Colonic mucosa (tissue), 4 donors: ENCODE measurements around the gene RANBP17. TPM values are rescaled to one million over a fixed set of nuclear protein-coding genes. Genes with fewer than 3 reads are reported as not detected.
"Not testable (repeated sequence)": the region's sequence is repeated elsewhere in the genome, so short reads cannot be mapped to it uniquely, and the experiment has no call there.

Experiments used
- DNase-seq: peaks from one replicate; pipeline ENCODE4 v3.0.0-alpha.2; 2020
- H3K27ac ChIP-seq: fragments of 200-600 bp; one replicate; pipeline ENCODE4 v1.8.0; 2021
- H3K27me3 ChIP-seq: fragments of 200-600 bp; one replicate; pipeline ENCODE4 v1.8.0; 2021
- H3K36me3 ChIP-seq: fragments of 200-600 bp; one replicate; pipeline ENCODE4 v1.8.0; 2021
- H3K4me1 ChIP-seq: fragments of 200-600 bp; one replicate; pipeline ENCODE4 v1.8.0; 2021; ENCODE audit warnings: mild to moderate bottlenecking
- H3K4me3 ChIP-seq: fragments of 200-600 bp; one replicate; pipeline ENCODE4 v1.8.0; 2021
- H3K9ac ChIP-seq, 2 donors: one replicate each; pipeline ENCODE4 v1.7.0; 2013; ENCODE audit warnings: control low read depth in 2 of 2, low read depth in 2 of 2, low read length in 2 of 2
- H3K9me3 ChIP-seq: fragments of 200-600 bp; one replicate; pipeline ENCODE4 v1.8.0; 2021
- intact Hi-C: fragments of 100-400 bp; cut with DNase I; formaldehyde crosslinking; loops from one replicate; pipeline ENCODE4 v1.14.1; 2022
- total RNA-seq, 2 donors: library from RNA; stranded (reverse); fragmentation: NEBNext Ultra II Directional in 1 of 2; extraction: Animal tissue kit (Norgen Biotek cat#: 25700) in 1 of 2; gene quantifications; one replicate each; pipeline ENCODE4 v1.2.1, GENCODE V29; 2021
- TF ChIP-seq, protein P1 (sequence below): fragments of 200-600 bp; IDR thresholded peaks from one replicate; pipeline ENCODE4 v1.8.0; 2022; ENCODE audit warnings: antibody characterized with exemption, mild to moderate bottlenecking
- donor health status: healthy.
- donor health status: DM: no; HTN: no; CAD: no.
- donor health status: DM: no; HTN: no; CAD: no.

RANBP17 gene
- total RNA-seq, 2 donors from 2014 or later, result 7.9 to 9.4 TPM

DNA sequence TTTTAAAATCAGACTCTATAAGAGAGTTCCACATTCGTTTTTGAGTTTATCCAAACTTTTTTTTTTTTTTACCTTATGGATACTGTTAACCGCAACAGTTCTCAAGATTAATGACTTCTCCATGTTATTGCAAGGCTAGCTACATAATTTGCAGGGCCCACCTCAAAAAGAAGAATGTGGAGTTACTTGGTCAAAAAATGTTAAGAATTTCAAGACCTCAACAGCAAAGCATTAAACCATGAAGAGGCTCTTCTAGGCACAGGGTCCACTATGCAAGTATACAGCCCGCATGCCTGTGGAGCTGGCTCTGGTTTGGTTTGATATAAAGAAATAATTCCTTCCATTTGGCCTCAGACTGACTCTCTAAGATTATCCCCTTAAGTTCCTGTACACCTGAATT is 313.9 kb downstream of the RANBP17 start:
- no peak for DNase-seq
- Histone ChIP-seq H3K27ac (no peak overlapping the region), H3K4me1 (no peaks in the 10 kb centered on the region), H3K27me3 (no peaks in the 10 kb centered on the region), H3K4me3 (no peak overlapping the region), H3K36me3 (no peaks in the 10 kb centered on the region), H3K9ac (no peak overlapping the region), H3K9me3 (no peaks in the 10 kb centered on the region)
- intact Hi-C loops, result no loop called here
- TF ChIP-seq, protein P1, sequence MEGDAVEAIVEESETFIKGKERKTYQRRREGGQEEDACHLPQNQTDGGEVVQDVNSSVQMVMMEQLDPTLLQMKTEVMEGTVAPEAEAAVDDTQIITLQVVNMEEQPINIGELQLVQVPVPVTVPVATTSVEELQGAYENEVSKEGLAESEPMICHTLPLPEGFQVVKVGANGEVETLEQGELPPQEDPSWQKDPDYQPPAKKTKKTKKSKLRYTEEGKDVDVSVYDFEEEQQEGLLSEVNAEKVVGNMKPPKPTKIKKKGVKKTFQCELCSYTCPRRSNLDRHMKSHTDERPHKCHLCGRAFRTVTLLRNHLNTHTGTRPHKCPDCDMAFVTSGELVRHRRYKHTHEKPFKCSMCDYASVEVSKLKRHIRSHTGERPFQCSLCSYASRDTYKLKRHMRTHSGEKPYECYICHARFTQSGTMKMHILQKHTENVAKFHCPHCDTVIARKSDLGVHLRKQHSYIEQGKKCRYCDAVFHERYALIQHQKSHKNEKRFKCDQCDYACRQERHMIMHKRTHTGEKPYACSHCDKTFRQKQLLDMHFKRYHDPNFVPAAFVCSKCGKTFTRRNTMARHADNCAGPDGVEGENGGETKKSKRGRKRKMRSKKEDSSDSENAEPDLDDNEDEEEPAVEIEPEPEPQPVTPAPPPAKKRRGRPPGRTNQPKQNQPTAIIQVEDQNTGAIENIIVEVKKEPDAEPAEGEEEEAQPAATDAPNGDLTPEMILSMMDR, result no peak

DNA sequence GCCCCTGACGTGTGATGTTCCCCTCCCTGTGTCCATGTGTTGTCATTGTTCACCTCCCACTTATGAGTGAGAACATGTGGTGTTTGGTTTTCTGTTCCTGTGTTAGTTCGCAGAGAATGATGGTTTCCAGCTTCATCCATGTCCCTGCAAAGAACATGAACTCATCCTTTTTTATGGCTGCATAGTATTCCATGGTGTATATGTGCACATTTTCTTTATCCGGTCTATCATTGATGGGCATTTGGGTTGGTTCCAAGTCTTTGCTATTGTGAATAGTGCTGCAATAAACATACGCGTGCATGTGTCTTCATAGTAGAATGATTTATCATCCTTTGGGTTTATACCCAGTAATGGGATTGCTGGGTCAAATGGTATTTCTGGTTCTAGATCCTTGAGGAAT is 316.4 kb downstream of the RANBP17 start:
- intact Hi-C loops, H3K9me3 ChIP-seq, H3K27me3 ChIP-seq, H3K36me3 ChIP-seq, H3K9ac ChIP-seq, H3K4me1 ChIP-seq, H3K4me3 ChIP-seq, DNase-seq, H3K27ac ChIP-seq: not testable (repeated sequence)

DNA sequence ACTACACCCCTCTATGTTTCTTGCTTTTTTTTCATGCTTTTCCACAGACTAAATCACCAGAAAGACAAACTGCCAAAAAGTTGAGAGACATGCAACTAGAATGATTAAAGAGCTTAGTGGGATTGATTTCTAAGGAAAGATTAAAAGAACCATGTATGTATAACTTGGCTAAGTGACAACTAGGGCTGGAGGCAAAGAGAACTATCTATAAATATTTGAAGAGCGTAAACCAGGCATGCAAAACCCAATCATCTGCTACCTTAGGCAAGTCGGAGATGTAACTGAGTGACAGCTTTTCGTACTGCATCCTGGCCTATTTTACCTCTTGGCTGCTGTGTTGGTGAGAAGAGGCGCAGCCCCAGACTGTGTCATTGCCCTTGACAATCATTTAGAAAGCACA is 326.2 kb downstream of the RANBP17 start:
- Histone ChIP-seq H3K9me3 (no peaks in the 10 kb centered on the region), H3K27ac (no peak overlapping the region), H3K36me3 (no peaks in the 10 kb centered on the region), H3K4me1 (no peaks in the 10 kb centered on the region), H3K27me3 (no peaks in the 10 kb centered on the region), H3K4me3 (no peak overlapping the region), H3K9ac (no peak overlapping the region)
- DNase-seq, result no peak
- TF ChIP-seq, protein P1, result no peak
- intact Hi-C loops, result no loop called here

DNA sequence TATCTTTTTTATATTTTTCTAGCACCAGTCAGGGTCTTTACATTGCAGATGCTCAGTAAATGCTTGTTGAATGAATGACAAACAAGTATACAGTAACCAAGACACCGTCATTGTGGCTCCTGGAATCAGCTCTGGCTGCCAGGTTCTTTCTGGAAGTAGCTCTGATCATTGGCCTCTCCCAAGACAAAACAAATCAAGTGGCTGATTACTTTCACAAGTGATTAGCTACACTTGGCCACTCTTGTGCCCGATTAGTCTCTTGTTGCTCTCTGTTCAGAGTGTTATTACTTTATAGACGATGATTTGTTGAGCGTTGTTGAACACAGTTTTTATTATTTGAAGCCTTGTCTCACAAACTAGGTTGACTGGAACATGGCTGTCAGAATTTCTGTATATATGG is 327.6 kb downstream of the RANBP17 start:
- intact Hi-C loops, result no loop called here
- TF ChIP-seq, protein P1, result no peak
- Histone ChIP-seq H3K9ac (no peak overlapping the region), H3K27ac (no peak overlapping the region), H3K27me3 (no peaks in the 10 kb centered on the region), H3K36me3 (no peaks in the 10 kb centered on the region), H3K9me3 (no peaks in the 10 kb centered on the region), H3K4me3 (no peak overlapping the region), H3K4me1 (no peaks in the 10 kb centered on the region)
- DNase-seq, result no peak

DNA sequence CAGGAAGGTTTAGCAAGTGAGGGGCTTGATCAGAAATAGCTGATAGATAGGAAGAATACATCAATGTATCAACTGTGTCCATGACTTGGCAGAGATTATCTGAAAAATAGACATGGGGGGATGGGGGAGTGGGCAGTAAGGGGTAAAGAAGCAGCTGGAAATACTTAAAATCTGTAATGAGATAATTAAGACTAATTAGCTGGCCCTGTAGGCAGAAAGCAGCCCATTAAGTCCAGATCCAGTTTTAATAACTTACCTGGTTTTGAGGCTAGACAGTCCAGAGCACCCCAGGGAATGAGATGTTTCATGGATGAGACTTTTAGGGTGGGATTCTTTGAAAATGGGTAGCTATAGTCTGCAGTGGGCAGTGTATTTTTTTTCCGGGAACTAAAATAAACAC is 330.3 kb downstream of the RANBP17 start:
- Histone ChIP-seq H3K27ac (no peak overlapping the region), H3K36me3 (no peaks in the 10 kb centered on the region), H3K27me3 (no peaks in the 10 kb centered on the region), H3K9me3 (no peaks in the 10 kb centered on the region), H3K4me1 (no peaks in the 10 kb centered on the region), H3K4me3 (no peak overlapping the region), H3K9ac (no peak overlapping the region)
- no peak for DNase-seq
- intact Hi-C loops, result no loop called here
- TF ChIP-seq, protein P1, result no peak

DNA sequence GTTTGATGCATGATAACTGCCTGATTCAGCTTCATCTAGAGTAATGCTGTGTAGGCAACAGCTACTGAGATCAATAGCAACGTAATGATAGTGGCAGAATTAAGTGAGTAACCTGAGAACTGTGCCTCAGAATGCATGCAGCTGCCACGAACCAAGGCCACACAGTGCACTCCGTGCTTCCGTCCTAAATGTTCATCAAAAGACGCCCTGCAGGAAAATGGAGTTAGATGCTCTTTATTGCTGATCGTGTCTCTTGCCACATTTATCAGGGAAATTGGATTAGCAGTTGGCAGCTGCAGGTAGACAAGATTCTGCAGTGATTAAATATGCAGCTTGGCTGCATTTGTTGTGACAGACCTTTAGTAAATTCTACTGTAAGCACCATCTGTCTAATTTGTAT is 339.5 kb downstream of the RANBP17 start:
- intact Hi-C loops, result no loop called here
- no peak for DNase-seq

More for the DNA sequence above, 339.5 kb downstream of the RANBP17 start:
- Histone ChIP-seq H3K36me3 (no peaks in the 10 kb centered on the region), H3K27ac (no peak overlapping the region), H3K4me1 (no peaks in the 10 kb centered on the region), H3K9me3 (no peaks in the 10 kb centered on the region), H3K27me3 (no peaks in the 10 kb centered on the region), H3K9ac (no peak overlapping the region), H3K4me3 (no peak overlapping the region)
- TF ChIP-seq, protein P1, result no peak
